Liver (tissue), 9 donors: ENCODE results near the gene TANGO6. TPM values are rescaled to one million over a fixed set of nuclear protein-coding genes. Genes with fewer than 3 reads are reported as not detected.

Experiments used
- DNase-seq: peaks from one replicate; pipeline ENCODE4 v3.0.0-alpha.2; 2017; ENCODE audit warnings: low spot score
- H3K27ac ChIP-seq, 2 donors: one replicate each; pipeline ENCODE4 v1.7.0; 2013; ENCODE audit warnings: inconsistent platforms in 2 of 2, low read length in 2 of 2, control low read depth in 1 of 2, low read depth in 1 of 2, mild to moderate bottlenecking in 1 of 2
- H3K27me3 ChIP-seq, 4 donors: one replicate each; pipeline versions ENCODE4 v1.6.1 to v1.7.0; 2013; ENCODE audit warnings: low read length in 3 of 4, inconsistent platforms in 1 of 4, mild to moderate bottlenecking in 1 of 4, moderate library complexity in 1 of 4; ENCODE audit not compliant: control insufficient read depth in 4 of 4, insufficient read depth in 4 of 4
- H3K36me3 ChIP-seq, 4 donors: one replicate each; pipeline versions ENCODE4 v1.6.1 to v1.7.0; 2013; ENCODE audit warnings: low read length in 3 of 4, mild to moderate bottlenecking in 3 of 4, low read depth in 1 of 4, moderate library complexity in 1 of 4; ENCODE audit not compliant: control insufficient read depth in 4 of 4, insufficient read depth in 3 of 4
- H3K4me1 ChIP-seq, 4 donors: one replicate each; pipeline versions ENCODE4 v1.6.1 to v1.7.0; 2013; ENCODE audit warnings: low read length in 3 of 4, mild to moderate bottlenecking in 3 of 4, moderate library complexity in 1 of 4; ENCODE audit not compliant: control insufficient read depth in 4 of 4, insufficient read depth in 4 of 4
- H3K4me3 ChIP-seq, 3 donors: one replicate each; pipeline versions ENCODE4 v1.6.1 to v1.7.0; 2013; ENCODE audit warnings: low read length in 3 of 3, control low read depth in 1 of 3, low read depth in 1 of 3, mild to moderate bottlenecking in 1 of 3
- H3K9ac ChIP-seq, 2 donors: one replicate each; pipeline ENCODE4 v1.7.0; 2013; ENCODE audit warnings: low read length in 2 of 2, mild to moderate bottlenecking in 2 of 2, moderate library complexity in 2 of 2, control low read depth in 1 of 2, low read depth in 1 of 2
- H3K9me3 ChIP-seq, 4 donors: one replicate each; pipeline versions ENCODE4 v1.6.1 to v1.7.0; 2013; ENCODE audit warnings: low read length in 3 of 4; ENCODE audit not compliant: control insufficient read depth in 4 of 4
- EGR1 ChIP-seq, 2 donors: IDR thresholded peaks; 2 replicates each; pipeline ENCODE4 v1.6.1; 2016 to 2018; ENCODE audit warnings: antibody characterized with exemption in 2 of 2, low read depth in 2 of 2
- GABPA ChIP-seq, 2 donors: IDR thresholded peaks in 1 of 2; conservative IDR thresholded peaks in 1 of 2; 2 replicates each; pipeline ENCODE4 v1.6.1; 2016; ENCODE audit warnings: antibody characterized with exemption in 2 of 2, mild to moderate bottlenecking in 1 of 2, moderate library complexity in 1 of 2
- HNF4A ChIP-seq, 2 donors: conservative IDR thresholded peaks; 2 replicates each; pipeline ENCODE4 v1.6.1; 2016; ENCODE audit warnings: antibody characterized with exemption in 2 of 2, mild to moderate bottlenecking in 2 of 2
- JUND ChIP-seq, 2 donors: IDR thresholded peaks; 2 replicates each; pipeline ENCODE4 v1.6.1; 2016; ENCODE audit warnings: antibody characterized with exemption in 2 of 2
- RAD21 ChIP-seq, 2 donors: IDR thresholded peaks; 2 replicates each; pipeline ENCODE4 v1.6.1; 2016; ENCODE audit warnings: antibody characterized with exemption in 2 of 2, mild to moderate bottlenecking in 2 of 2
- RXRA ChIP-seq, 2 donors: IDR thresholded peaks; 2 replicates each; pipeline ENCODE4 v1.6.1; 2017 to 2018; ENCODE audit warnings: antibody characterized with exemption in 2 of 2, mild to moderate bottlenecking in 1 of 2
- SP1 ChIP-seq: IDR thresholded peaks from 2 replicates; pipeline ENCODE4 v1.6.1; 2018; ENCODE audit warnings: antibody characterized with exemption, mild to moderate bottlenecking
- TAF1 ChIP-seq: conservative IDR thresholded peaks from 2 replicates; pipeline ENCODE4 v1.6.1; 2016; ENCODE audit warnings: antibody characterized with exemption, mild to moderate bottlenecking
- YY1 ChIP-seq: IDR thresholded peaks from 2 replicates; pipeline ENCODE4 v1.6.1; 2016; ENCODE audit warnings: antibody characterized with exemption, mild to moderate bottlenecking
- WGBS: extraction: QIAGEN DNeasy Blood & Tissue Kit; methylation state at CpG from one replicate; pipeline ENCODE4 v1.1.7; 2013; 5-methylcytosine and 5-hydroxymethylcytosine counted together
- polyA plus RNA-seq, 2 donors: library from polyadenylated mRNA; stranded (reverse) in 1 of 2; unstranded in 1 of 2; fragments of 200-250 nt in 1 of 2; fragments of >200 nt in 1 of 2; fragmentation: Nextera tagmentation in 1 of 2; extraction: Ambion mirVana in 1 of 2; gene quantifications; one replicate each; pipeline versions ENCODE4 v1.2.1 to v1.2.3, GENCODE V29; 2013 to 2015
- total RNA-seq, 2 donors: library from RNA; depleted of rRNA; stranded (reverse); fragments of >200 nt; gene quantifications; one replicate each; pipeline ENCODE4 v1.2.3, GENCODE V29; 2014
- TF ChIP-seq, protein P1 (sequence below): fragments of 150-350 bp; IDR thresholded peaks from 2 replicates; pipeline ENCODE4 v1.5.1; 2017; ENCODE audit warnings: improper control_type of control experiment, low read depth, low read length; ENCODE audit not compliant: missing input control
- TF ChIP-seq, protein P2 (sequence below): IDR thresholded peaks from 2 replicates; pipeline ENCODE4 v1.6.1; 2016; ENCODE audit warnings: antibody characterized with exemption
- TF ChIP-seq, protein P3 (sequence below): IDR thresholded peaks from 2 replicates; pipeline ENCODE4 v1.6.1; 2016; ENCODE audit warnings: antibody characterized with exemption
- TF ChIP-seq, protein P4 (sequence below): IDR thresholded peaks from 2 replicates; pipeline ENCODE4 v1.6.1; 2016; ENCODE audit warnings: antibody characterized with exemption
- donor health status: healthy.
- donor health status: healthy.
- donor health status: healthy.
- donor health status: healthy.
- donor health status: healthy.

The TANGO6 gene
- total and polyA plus RNA-seq, 4 donors = 6.8 to 40.6 (median 10.5) TPM

DNA sequence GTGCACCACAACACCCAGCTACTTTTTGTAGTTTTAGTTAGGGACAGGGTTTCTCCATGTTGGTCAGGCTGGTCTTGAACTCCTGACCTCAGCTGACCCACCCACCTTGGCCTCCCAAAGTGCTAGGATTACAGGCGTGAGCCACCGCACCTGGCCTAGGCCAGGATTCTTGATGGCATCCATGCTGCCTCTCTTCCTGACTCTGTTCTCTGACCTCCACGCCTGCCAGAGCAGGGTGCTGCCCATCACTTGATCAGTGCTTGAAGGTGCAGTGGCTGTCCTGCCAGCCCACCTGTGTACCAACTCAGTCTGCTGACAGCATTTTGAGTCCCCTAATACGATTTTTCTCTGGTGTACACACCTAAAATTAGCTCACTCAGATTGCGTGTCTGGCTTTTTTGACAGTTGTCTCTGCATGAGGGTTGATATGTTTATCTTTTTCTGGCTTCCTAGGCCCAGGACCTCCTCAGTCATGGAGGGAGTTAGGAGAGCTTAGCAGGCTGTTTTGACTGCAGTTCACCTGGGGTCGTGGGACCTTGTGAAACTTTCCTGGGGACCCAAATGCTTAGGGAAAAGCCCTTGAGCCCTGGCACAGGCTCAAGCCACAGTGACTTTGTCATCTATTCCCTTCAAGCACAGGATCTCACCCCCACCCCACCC is 268.0 kb downstream of the TANGO6 start:
- peaks cover 10 to 30% (median 14%) of the 10 kb centered on the region in 4 donors for H3K4me1 ChIP-seq
- H3K36me3 ChIP-seq = peaks cover 0 to 20% (median 2%) of the 10 kb centered on the region in 4 donors
- 84% methylated on average over 6 of the region's 6 CpGs for WGBS
- no peak for DNase-seq
- TF ChIP-seq TAF1 (no peak), JUND (IDR thresholded peaks at IDR 0.05) (no peak)
- no peak overlapping the region for H3K4me3 ChIP-seq
- H3K27me3 ChIP-seq = no peaks in the 10 kb centered on the region
- H3K9ac ChIP-seq = no peak overlapping the region
- no peaks in the 10 kb centered on the region for H3K9me3 ChIP-seq
- no peak overlapping the region for H3K27ac ChIP-seq

DNA sequence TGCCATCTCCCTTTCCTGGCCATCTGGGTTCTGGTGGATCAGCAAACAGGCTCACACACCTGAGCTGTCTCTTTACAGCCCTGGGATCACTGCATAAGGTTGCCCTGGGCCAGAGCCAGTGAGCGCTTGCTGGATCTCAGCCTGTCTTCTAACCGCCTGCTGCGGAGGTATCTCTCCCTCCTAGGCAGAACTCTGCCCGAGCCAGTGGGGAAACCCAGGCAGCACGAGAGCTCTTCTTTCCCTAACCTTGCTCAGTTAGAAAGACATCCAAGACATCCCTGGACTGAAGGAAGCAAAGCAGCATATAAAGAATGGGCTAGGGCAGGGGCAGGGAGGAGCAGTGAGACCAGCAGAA is 268.5 kb downstream of the TANGO6 start:
- no peaks in the 10 kb centered on the region for H3K27me3 ChIP-seq
- DNase-seq = no peak
- H3K27ac ChIP-seq = no peak overlapping the region
- TF ChIP-seq, protein P1, sequence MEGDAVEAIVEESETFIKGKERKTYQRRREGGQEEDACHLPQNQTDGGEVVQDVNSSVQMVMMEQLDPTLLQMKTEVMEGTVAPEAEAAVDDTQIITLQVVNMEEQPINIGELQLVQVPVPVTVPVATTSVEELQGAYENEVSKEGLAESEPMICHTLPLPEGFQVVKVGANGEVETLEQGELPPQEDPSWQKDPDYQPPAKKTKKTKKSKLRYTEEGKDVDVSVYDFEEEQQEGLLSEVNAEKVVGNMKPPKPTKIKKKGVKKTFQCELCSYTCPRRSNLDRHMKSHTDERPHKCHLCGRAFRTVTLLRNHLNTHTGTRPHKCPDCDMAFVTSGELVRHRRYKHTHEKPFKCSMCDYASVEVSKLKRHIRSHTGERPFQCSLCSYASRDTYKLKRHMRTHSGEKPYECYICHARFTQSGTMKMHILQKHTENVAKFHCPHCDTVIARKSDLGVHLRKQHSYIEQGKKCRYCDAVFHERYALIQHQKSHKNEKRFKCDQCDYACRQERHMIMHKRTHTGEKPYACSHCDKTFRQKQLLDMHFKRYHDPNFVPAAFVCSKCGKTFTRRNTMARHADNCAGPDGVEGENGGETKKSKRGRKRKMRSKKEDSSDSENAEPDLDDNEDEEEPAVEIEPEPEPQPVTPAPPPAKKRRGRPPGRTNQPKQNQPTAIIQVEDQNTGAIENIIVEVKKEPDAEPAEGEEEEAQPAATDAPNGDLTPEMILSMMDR = no peak
- TF ChIP-seq SP1 (no peak), HNF4A (conservative IDR thresholded peaks at IDR 0.05) (no peak), YY1 (no peak), RAD21 (IDR thresholded peaks at IDR 0.05) (no peak), GABPA (IDR thresholded peaks at IDR 0.05 in 1 of 2, conservative IDR thresholded peaks at IDR 0.05 in 1 of 2) (no peak), EGR1 (IDR thresholded peaks at IDR 0.05; ENCODE audit: low read depth in 2 of 2) (no peak), RXRA (IDR thresholded peaks at IDR 0.05) (no peak)
- TF ChIP-seq, protein P2, sequence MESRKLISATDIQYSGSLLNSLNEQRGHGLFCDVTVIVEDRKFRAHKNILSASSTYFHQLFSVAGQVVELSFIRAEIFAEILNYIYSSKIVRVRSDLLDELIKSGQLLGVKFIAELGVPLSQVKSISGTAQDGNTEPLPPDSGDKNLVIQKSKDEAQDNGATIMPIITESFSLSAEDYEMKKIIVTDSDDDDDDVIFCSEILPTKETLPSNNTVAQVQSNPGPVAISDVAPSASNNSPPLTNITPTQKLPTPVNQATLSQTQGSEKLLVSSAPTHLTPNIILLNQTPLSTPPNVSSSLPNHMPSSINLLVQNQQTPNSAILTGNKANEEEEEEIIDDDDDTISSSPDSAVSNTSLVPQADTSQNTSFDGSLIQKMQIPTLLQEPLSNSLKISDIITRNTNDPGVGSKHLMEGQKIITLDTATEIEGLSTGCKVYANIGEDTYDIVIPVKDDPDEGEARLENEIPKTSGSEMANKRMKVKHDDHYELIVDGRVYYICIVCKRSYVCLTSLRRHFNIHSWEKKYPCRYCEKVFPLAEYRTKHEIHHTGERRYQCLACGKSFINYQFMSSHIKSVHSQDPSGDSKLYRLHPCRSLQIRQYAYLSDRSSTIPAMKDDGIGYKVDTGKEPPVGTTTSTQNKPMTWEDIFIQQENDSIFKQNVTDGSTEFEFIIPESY = no peak
- TF ChIP-seq, protein P3, sequence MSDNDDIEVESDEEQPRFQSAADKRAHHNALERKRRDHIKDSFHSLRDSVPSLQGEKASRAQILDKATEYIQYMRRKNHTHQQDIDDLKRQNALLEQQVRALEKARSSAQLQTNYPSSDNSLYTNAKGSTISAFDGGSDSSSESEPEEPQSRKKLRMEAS = no peak
- TF ChIP-seq, protein P4, sequence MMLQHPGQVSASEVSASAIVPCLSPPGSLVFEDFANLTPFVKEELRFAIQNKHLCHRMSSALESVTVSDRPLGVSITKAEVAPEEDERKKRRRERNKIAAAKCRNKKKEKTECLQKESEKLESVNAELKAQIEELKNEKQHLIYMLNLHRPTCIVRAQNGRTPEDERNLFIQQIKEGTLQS = no peak
- H3K4me3 ChIP-seq = no peak overlapping the region
- peaks cover 0 to 22% (median 2%) of the 10 kb centered on the region in 4 donors for H3K36me3 ChIP-seq
- peaks cover 6 to 25% (median 11%) of the 10 kb centered on the region in 4 donors for H3K4me1 ChIP-seq
- H3K9me3 ChIP-seq = no peaks in the 10 kb centered on the region
- 65% methylated on average over 5 of the region's 5 CpGs for WGBS
- no peak overlapping the region for H3K9ac ChIP-seq
